HepG2 (cell line): ENCODE results near the gene FAM229A. TPM values are rescaled to one million over a fixed set of nuclear protein-coding genes. Genes with fewer than 3 reads are reported as not detected.

Experiments used
- BRD4 ChIP-seq: sonication (generic); formaldehyde crosslinking; IDR thresholded peaks from 2 replicates; pipeline ENCODE4 v1.4.0; 2020; ENCODE audit warnings: missing genetic modification reagents
- CHD2 ChIP-seq: IDR thresholded peaks from 2 replicates; pipeline ENCODE4 v1.6.1; 2011; ENCODE audit warnings: low read depth, low read length, improper control_type of control experiment
- FOXK1 ChIP-seq: sonication (generic); formaldehyde crosslinking; IDR thresholded peaks from 2 replicates; pipeline ENCODE4 v1.4.0; 2020; ENCODE audit warnings: low read depth, missing genetic modification reagents, borderline replicate concordance
- HHEX ChIP-seq: IDR thresholded peaks from 2 replicates; pipeline ENCODE4 v1.6.1; 2016; ENCODE audit warnings: control low read depth
- KMT2A ChIP-seq: sonication (generic); formaldehyde crosslinking; IDR thresholded peaks from 2 replicates; pipeline ENCODE4 v1.4.0; 2020; ENCODE audit warnings: missing genetic modification reagents
- LCORL ChIP-seq, 2 experiments: fragments of 450-650 bp in 1 of 2; sonication (generic) in 1 of 2; formaldehyde crosslinking in 1 of 2; IDR thresholded peaks; 2 replicates each; pipeline versions ENCODE4 v1.5.0 to v1.6.1; 2017 to 2020; ENCODE audit warnings: antibody characterized with exemption in 1 of 2, missing genetic modification reagents in 1 of 2
- MXD3 ChIP-seq: IDR thresholded peaks from 2 replicates; pipeline ENCODE4 v1.6.1; 2016; ENCODE audit warnings: mild to moderate bottlenecking, missing biosample characterization, missing genetic modification reagents
- TP53 ChIP-seq: sonication (generic); formaldehyde crosslinking; conservative IDR thresholded peaks from 2 replicates; pipeline ENCODE4 v1.4.0; 2020; ENCODE audit warnings: missing genetic modification reagents
- ZNF256 ChIP-seq: sonication (generic); formaldehyde crosslinking; conservative IDR thresholded peaks from 2 replicates; pipeline ENCODE4 v1.4.0; 2020; ENCODE audit warnings: missing genetic modification reagents
- ZNF839 ChIP-seq: sonication (generic); formaldehyde crosslinking; IDR thresholded peaks from 2 replicates; pipeline ENCODE4 v1.4.0; 2020; ENCODE audit warnings: missing genetic modification reagents, mild to moderate bottlenecking, borderline replicate concordance
- polyA plus RNA-seq, 8 experiments: library from polyadenylated mRNA; depleted of rRNA in 3 of 8; stranded (reverse) in 7 of 8; unstranded in 1 of 8; fragments of >200 nt; fragmentation: Illumina TruSeq in 4 of 8; extraction: Trizol in 4 of 8; gene quantifications; 2 replicates each; pipeline versions ENCODE4 v1.2.1 to v1.2.3, GENCODE V29; 2011 to 2016; ENCODE audit warnings: low read depth in 4 of 8, missing spikeins in 1 of 8, mixed read lengths in 1 of 8; ENCODE audit not compliant: insufficient read depth in 1 of 8
- total RNA-seq, 5 experiments: library from RNA; depleted of rRNA; stranded (reverse); fragments of >200 nt; fragmentation: Illumina TruSeq; extraction: Trizol; gene quantifications; 2 replicates each; pipeline ENCODE4 v1.2.3, GENCODE V29; 2016; ENCODE audit warnings: low read depth in 1 of 5
- TF ChIP-seq, protein P1 (sequence below), 2 experiments: sonication (generic) in 1 of 2; formaldehyde crosslinking in 1 of 2; IDR thresholded peaks; 2 replicates each; pipeline versions ENCODE4 v1.4.0 to v1.6.1; 2016 to 2020; ENCODE audit warnings: borderline replicate concordance in 1 of 2, low read depth in 1 of 2, mild to moderate bottlenecking in 1 of 2, missing genetic modification reagents in 1 of 2
- TF ChIP-seq, protein P2 (sequence below): sonication (generic); formaldehyde crosslinking; IDR thresholded peaks from 2 replicates; pipeline ENCODE4 v1.4.0; 2020; ENCODE audit warnings: missing genetic modification reagents, mild to moderate bottlenecking, borderline replicate concordance

The FAM229A gene
- total and polyA plus RNA-seq, 2 of the 13 experiments (the other 11 are each of a cell fraction or from before 2014, with no cell fraction given) = 3.2 to 17.6 TPM

DNA sequence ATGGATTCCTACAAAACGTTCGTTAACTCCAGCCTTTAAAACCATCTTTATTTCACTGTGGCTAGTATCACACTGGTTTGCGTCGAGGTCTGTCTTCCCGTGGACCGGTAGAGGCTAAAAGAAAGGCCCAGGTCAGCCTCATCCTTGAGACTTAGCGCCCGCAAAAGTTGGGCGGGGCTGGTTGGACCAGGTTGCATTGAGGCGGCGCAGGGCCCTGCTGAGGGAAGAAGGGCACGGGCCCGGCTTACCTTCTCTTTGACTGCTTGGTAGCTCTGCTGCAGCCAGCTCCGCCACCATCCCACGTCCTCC lies 31.5 kb upstream of the FAM229A start (continued):
- TF ChIP-seq, protein P1, sequence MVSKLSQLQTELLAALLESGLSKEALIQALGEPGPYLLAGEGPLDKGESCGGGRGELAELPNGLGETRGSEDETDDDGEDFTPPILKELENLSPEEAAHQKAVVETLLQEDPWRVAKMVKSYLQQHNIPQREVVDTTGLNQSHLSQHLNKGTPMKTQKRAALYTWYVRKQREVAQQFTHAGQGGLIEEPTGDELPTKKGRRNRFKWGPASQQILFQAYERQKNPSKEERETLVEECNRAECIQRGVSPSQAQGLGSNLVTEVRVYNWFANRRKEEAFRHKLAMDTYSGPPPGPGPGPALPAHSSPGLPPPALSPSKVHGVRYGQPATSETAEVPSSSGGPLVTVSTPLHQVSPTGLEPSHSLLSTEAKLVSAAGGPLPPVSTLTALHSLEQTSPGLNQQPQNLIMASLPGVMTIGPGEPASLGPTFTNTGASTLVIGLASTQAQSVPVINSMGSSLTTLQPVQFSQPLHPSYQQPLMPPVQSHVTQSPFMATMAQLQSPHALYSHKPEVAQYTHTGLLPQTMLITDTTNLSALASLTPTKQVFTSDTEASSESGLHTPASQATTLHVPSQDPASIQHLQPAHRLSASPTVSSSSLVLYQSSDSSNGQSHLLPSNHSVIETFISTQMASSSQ (IDR thresholded peaks at IDR 0.05; ENCODE audit: low read depth) = no peak
- TF ChIP-seq, protein P1 (CRISPR knock-in tag; IDR thresholded peaks at IDR 0.05; ENCODE audit: borderline replicate concordance) = no peak
- TF ChIP-seq TP53 (CRISPR knock-in tag) (no peak), FOXK1 (CRISPR knock-in tag) (no peak), ZNF839 (CRISPR knock-in tag) (no peak), ZNF256 (CRISPR knock-in tag) (no peak; the same call in 1 of the 2 replicates), HHEX (CRISPR knock-in tag) (no peak), CHD2 (no peak), LCORL (IDR thresholded peaks at IDR 0.05) (no peak), LCORL (CRISPR knock-in tag; IDR thresholded peaks at IDR 0.05) (no peak), KMT2A (CRISPR knock-in tag) (0 out of 2 replicates have a peak, but pooled peaks have one; percentile 6), BRD4 (CRISPR knock-in tag) (0 out of 2 replicates have a peak, but pooled peaks have one; percentile 47), MXD3 (CRISPR knock-in tag) (0 out of 2 replicates have a peak, but pooled peaks have one; percentile 21)
- TF ChIP-seq, protein P2, sequence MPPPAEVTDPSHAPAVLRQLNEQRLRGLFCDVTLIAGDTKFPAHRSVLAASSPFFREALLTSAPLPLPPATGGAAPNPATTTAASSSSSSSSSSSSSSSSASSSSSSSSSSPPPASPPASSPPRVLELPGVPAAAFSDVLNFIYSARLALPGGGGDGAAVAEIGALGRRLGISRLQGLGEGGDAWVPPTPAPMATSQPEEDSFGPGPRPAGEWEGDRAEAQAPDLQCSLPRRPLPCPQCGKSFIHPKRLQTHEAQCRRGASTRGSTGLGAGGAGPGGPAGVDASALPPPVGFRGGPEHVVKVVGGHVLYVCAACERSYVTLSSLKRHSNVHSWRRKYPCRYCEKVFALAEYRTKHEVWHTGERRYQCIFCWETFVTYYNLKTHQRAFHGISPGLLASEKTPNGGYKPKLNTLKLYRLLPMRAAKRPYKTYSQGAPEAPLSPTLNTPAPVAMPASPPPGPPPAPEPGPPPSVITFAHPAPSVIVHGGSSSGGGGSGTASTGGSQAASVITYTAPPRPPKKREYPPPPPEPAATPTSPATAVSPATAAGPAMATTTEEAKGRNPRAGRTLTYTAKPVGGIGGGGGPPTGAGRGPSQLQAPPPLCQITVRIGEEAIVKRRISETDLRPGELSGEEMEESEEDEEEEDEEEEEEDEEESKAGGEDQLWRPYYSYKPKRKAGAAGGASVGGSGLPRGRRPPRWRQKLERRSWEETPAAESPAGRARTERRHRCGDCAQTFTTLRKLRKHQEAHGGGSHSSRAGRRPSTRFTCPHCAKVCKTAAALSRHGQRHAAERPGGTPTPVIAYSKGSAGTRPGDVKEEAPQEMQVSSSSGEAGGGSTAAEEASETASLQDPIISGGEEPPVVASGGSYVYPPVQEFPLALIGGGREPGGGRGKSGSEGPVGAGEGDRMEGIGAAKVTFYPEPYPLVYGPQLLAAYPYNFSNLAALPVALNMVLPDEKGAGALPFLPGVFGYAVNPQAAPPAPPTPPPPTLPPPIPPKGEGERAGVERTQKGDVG = no peak
- TF ChIP-seq, all 625 proteins: peak for 23
